Erythroblast (primary cell): ENCODE data around the gene CLIP3.

Experiments
- DNase-seq, 2 experiments: peaks; one replicate each; lab custom pipeline; 2025; lab: John Stamatoyannopoulos, UW
- GATA1 ChIP-seq: IDR thresholded peaks from 2 replicates; pipeline ENCODE4 v1.6.1; 2011; ENCODE audit warnings: low read depth, mild to moderate bottlenecking, control low read depth, low read length, moderate library complexity
- POLR2A ChIP-seq: IDR thresholded peaks from 2 replicates; pipeline ENCODE4 v1.6.1; 2011; ENCODE audit warnings: mild to moderate bottlenecking, low read length

Gene CLIP3

DNA sequence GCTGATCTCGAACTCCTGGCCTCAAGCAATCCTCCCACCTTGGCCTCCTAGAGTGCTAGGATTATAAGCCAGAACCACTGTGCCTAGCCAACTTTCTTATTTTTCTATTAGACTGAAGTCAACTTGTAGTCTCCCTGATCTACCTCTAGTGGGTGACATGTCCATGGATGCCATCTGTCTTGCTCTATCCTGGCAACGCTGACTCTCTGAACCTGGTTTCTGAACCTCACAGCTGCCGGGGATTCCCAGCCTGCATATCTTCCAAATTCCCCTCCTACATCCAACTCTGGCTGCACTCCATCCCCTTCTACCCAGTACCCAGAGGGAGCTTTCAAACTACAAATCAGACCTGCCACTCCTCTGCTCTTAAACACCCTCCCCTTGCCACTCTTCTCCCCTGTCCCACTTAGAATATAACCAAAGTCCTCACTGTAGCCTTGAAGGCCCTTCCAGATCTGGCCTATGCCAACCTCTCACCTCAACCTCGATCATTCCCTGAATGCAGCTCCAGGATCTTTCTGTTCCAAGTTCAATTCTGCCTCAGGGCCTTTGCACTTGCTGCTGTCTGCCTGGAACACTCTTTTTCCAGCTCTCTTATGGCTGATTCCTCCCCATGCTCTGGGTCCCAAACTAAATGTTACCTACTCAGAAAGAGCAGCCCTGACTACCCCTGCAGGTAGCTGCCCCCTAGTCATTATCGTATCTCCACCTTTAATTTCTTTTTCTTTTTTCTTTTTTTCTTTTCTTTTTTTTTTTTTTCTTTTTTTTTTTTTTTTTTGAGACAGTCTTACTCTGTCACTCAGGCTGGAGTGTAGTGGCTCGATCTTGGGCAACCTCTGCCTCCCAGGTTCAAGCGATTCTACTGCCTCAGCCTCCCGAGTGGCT is 2.2 kb downstream of the CLIP3 start:
- TF ChIP-seq POLR2A (no peak), GATA1 (no peak)

DNA sequence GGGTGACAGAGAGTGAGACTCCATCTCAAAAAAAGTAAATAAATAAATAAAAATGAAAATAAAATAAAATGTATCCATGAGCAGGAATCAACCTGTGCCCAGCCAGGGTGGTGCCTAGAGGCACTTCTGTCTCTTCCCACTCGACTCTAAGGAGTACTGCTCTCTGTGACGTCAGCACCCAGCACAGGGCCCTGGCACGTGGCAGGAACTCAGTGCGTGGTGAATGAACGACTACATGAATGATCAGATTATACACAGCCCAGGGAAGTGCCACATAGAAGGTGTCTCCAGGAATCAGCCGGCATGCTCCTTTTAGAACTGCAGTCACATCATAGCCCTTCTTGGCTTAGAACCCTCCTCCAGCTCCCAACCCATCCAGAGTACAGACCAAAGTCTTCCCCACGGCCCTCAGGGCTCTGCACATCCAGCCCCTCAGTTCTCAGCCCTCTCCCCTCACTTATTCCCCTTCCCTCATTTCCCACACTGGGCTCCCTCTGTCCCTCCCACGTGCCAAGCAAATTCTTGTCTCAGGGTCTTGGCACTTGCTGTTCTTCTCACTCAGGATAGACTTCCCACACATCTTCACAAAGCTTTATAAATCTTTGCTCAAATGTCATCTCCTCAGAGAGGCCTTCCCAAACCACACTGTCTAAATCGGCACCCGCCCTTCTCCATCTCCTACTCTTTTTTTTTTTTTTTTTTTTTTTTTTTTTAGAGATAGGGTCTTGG is 4.2 kb downstream of the CLIP3 start:
- TF ChIP-seq POLR2A (no peak), GATA1 (no peak)
- no peak for DNase-seq

More for the DNA sequence above, 2.2 kb downstream of the CLIP3 start:
- DNase-seq: no peak

DNA sequence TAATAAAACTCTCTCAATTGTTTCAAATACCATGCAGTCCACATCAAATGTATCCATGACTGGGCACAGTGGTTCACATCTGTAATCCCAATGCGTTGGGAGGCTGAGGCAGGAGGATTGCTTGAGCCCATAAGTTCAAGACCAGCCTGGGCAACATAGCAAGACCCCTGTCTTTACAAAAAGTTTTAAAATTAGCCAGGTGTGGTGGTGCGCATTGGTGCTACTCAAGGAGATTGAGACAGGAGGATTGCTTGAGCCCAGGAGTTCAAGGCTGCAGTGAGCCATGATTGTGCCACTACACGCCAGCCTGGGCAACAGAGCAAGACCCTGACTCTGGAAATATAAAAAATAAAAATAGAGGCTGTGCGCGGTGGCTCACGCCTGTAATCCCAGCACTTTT is 5.0 kb downstream of the CLIP3 start:
- TF ChIP-seq GATA1: no peak
- no peak for TF ChIP-seq POLR2A
- DNase-seq: no peak

DNA sequence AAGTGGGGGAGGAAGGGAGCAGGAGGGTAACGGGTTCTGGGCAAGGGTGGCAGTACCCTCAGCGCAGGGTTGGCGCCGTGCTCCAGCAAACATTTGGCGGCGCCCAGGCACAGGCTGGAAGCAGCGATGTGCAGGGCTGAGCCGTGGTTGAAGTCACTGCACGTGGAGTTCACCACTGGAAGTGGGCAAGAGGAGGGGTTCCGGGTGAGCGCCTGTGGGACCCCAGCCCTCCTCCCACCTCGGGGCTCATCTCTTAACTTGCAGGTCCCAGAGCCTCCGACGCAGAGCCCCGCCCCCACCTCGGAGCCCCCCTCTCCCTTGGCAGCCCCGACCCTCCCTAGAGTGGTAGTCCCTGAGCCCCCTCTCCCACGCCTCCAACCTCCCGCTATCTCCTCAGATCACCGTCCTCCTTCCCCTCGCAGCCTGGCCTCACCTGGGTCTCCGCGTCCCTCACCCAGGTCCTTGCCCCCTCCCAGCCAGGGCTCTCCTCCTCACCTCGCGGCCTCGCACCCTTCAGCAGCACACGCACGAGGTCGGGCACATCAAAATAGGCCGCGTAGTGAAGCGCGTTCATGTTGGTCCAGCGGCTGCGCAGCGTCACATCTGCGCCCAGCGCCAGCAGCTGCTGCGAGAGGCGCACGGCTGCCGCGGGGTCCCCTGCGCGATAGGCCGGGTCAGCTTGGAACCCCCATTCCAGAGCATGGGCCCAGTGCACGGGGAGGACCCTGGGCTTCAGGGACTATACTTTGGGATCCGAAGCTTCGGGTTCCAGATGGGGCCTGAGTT is 6.4 kb downstream of the CLIP3 start:
- no peak for DNase-seq
- no peak for TF ChIP-seq GATA1
- no peak for TF ChIP-seq POLR2A

DNA sequence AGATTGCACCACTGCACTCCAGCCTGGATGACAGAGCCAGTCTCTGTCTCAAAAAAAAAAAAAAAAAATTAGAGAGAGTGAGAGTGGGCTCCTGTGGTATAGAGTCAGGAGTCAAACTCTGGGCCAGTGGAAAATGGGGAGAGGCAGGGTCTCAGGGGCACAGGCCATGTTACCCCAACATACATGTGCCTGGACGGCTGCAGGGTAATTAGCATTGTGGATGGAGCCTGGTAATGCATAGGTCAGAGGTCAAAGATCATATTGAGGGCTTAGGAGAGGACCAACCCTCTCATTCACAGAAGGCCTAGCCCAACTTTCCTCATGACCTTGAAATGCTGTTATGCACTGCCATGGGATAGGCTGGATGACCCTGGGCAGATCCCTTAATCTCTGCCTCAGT is 7.1 kb downstream of the CLIP3 start:
- DNase-seq: no peak

DNA sequence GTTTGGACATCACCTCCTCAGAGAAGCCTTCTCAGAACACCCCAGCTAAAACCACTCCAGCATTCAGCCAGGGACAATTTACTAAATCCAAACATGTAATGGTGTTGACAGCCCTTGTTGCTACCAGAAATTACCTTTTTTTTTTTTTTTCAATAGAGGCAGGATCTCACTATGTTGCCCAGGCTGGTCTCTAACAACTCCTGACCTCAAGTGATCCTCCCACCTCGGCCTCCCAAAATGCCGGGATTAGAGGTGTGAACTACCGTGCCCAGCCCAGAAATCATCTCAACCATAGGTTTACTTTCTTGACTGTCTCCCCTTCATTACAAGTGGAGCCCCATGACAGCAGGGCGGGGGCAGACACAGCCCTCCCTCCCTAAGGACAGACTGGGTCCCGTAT is 9.2 kb downstream of the CLIP3 start:
- TF ChIP-seq POLR2A (no peak), GATA1 (no peak)
- no peak for DNase-seq

More for the DNA sequence above, 7.1 kb downstream of the CLIP3 start:
- TF ChIP-seq POLR2A (no peak), GATA1 (no peak)

DNA sequence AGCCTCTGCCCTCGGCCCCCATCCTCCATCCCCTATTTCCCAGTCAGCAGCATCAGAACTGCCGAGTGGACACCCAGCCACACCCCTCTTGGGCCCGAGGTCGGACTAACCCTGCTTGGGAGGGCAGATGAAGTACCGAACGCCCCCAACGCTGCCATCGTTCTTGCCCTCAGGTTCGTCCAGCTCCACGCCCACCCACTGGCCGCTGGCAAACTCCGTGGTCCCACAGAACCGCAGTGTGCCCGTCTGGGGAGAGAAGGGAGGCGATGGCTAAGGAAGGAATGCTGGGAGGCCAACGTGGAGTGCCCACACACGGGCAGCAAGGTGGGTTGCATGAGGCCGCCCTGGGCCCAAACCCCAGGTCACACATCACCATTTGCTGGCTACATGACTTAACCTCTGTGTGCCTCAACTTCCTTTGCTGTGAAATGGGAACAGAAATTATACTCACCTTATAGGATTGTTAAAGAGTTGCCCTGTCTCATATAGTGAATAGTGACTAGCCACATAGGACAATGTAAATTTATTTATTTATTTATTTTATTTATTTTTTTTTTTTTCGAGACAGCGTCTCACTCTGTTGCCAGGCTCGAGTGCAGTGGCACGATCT is 13.5 kb downstream of the CLIP3 start:
- no peak for DNase-seq
- no peak for TF ChIP-seq POLR2A
- no peak for TF ChIP-seq GATA1

DNA sequence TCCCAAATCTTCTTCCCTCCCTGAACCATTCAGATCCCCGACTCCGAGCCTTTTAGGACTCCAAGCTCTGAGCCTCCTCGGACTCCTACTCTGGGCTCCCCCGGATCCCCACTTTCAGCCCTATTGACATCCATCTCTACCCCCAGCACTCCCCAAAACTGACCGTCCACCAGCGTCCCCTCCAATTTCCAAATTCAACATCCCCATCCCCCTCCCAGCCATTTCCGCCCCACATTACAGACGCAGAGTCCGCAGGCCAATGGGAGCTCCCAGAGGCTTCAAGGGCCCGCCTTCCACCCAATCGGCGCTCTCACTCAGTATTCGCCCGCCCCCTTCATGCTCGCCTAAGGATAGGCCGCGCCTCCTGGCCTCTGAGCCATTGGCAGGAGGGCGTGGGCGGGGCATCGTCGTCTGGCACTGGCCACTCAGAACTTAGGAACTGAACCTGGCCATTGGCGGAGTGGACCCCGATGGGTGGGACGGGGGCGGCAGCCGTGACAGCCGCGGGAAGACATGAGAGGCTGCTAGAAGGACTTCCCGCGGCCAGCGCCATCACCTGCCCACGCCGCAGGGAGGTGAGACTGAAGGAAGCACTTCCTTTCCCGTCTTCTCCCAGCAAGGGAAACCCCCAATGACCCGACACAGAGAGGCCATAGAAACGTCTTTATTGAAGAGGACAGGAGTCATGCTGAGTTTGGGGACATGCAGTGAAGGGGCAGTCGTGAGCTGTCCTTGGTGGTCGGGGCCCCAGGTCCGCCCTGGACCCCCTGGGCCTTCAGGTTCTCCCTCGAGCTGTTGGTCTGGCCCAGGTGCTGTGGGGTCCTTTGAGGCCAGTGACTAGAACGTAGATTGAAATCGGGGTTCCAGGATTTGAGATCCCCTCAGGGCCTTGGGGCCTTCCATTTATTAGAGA is 18.4 kb downstream of the CLIP3 start, which contains the start of gene ALKBH6:
Gene ALKBH6, minus strand, starts transcription at position 202 of the 913 bp plus-strand sequence. CDS start 816 bp downstream, outside the sequence.
- TF ChIP-seq GATA1: no peak
- TF ChIP-seq POLR2A: peak; percentile 75
- DNase-seq: peak; percentile 99

DNA sequence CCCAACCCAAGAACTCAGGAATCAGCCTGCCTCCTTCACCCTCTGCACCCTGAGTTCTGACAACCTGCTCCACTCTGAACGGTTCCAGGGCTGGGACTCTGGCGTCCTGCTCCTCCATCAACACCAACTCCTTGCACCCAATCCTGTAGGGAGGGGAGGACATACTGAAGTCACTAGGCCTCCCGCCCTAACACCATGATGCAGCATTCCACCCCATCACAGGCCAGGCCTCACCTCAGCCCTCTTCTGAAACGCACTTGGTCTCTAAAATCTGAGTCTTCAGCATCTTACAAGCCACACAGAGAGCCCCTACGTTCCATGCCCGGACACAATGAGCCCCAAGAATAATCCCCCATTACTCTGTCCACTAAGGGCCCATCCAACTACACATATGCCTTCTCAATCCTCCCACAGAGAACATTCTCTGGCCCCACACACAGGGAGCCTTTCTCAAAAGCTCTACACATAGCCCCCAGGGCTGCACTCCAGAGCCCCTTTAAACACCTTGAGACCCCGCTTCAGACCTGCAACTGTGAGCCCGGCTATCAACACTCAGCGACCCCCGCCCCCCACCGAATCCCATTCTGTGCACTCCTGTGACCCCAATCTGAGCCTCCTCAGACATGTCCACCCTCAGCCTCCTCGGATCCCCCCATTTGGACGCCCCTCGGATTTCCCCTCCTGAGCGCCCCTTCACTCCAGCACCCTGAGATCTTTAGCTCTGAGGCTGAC is 19.2 kb downstream of the CLIP3 start:
- DNase-seq: peak; percentile 71 to 75
- TF ChIP-seq GATA1 (no peak), POLR2A (no peak)

DNA sequence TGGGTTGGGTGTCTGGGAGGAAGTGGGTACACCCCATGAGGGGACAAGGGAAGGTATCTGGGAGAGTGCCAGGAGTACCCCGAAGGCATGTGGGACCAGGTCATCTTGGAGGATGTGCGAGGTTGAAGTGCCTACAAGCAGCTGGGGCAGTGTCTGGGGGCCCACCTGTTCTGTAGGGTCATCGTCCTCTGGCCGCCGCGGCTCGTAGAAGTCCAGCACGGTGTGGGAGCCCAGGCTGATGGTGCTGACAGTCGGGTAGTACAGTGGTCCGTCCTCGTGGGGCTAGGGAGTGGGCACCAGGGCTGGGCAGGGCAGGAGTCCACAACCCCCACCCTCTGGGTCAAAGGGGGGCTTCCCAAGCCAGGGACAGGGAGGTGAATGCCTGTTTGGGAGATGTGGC is 22.3 kb downstream of the CLIP3 start:
- no peak for TF ChIP-seq POLR2A
- TF ChIP-seq GATA1: no peak

DNA sequence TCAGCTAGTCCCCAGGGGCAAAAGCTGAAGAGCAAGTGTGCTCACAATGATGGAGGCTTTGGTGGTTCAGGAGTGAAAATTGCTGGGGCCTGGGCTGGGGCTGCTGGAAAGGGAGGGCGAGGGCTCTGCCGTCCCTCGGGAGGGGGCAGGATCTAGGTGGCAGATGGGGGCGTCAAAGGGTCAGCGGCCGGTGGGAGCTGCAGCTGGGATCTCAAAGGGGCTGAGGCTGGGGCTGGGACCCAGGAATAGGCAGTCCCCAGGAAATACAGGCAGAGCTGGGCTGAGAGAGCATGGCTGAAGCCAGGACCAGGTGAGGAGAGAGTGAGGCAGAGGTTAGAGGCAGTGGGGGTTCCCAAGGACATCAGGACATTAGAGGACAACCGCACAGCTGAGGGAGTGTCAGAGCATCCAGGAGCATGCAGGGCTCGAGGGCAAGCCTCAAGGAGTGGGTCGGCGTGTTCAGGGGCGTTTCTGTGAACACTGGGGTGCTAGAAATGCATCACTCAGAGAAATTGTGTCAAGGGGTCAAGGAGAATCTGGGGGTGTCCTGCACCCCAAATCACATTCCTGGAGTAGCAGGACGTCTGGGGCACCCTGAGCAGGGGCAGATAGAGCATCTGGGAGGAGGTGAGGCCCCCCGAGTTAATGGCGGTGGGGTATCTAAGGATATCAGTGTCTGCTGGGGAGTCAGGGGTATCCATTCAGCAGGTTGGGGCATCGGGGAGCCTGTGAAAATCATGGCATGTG is 22.9 kb downstream of the CLIP3 start:
- no peak for TF ChIP-seq GATA1
- no peak for TF ChIP-seq POLR2A
- no peak for DNase-seq

More for the DNA sequence above, 22.3 kb downstream of the CLIP3 start:
- no peak for DNase-seq
